Lung (tissue), 12 donors: Measurements from ENCODE around the gene DCTN4. TPM values are rescaled to one million over a fixed set of nuclear protein-coding genes. Genes with fewer than 3 reads are reported as not detected.

Experiments
- ATAC-seq: fragments of 200-7000 bp; cut with Tn5 transposase; one replicate; pipeline ENCODE4 v1.9.1; 2020; ENCODE audit warnings: moderate number of reproducible peaks; ENCODE audit not compliant: insufficient read depth, low FRiP score
- DNase-seq, 3 donors: peaks; one replicate each; pipeline ENCODE4 v3.0.0-alpha.2; 2013 to 2017
- H3K27ac ChIP-seq, 2 donors: one replicate each; pipeline ENCODE4 v1.5.1; 2013; ENCODE audit warnings: mild to moderate bottlenecking in 2 of 2, moderate library complexity in 2 of 2, control low read depth in 1 of 2, inconsistent platforms in 1 of 2, low read depth in 1 of 2, low read length in 1 of 2
- H3K27me3 ChIP-seq, 3 donors: one replicate each; pipeline ENCODE4 v1.5.1; 2013; ENCODE audit warnings: low read length in 2 of 3; ENCODE audit not compliant: control insufficient read depth in 3 of 3, insufficient read depth in 3 of 3
- H3K36me3 ChIP-seq, 4 donors: one replicate each; pipeline ENCODE4 v1.5.1; 2013; ENCODE audit warnings: low read length in 4 of 4, mild to moderate bottlenecking in 1 of 4, moderate library complexity in 1 of 4; ENCODE audit not compliant: control insufficient read depth in 4 of 4, insufficient read depth in 4 of 4
- H3K4me1 ChIP-seq, 5 donors: one replicate each; pipeline ENCODE4 v1.5.1; 2013; ENCODE audit warnings: low read length in 5 of 5, mild to moderate bottlenecking in 2 of 5, moderate library complexity in 1 of 5; ENCODE audit not compliant: control insufficient read depth in 5 of 5, insufficient read depth in 5 of 5
- H3K4me3 ChIP-seq: one replicate; pipeline ENCODE4 v1.5.1; 2013; ENCODE audit warnings: mild to moderate bottlenecking, control low read depth, moderate library complexity
- H3K9ac ChIP-seq, 2 donors: one replicate each; pipeline ENCODE4 v1.5.1; 2013; ENCODE audit warnings: low read length in 2 of 2, control low read depth in 1 of 2; ENCODE audit not compliant: insufficient read depth in 1 of 2
- H3K9me3 ChIP-seq, 4 donors: one replicate each; pipeline ENCODE4 v1.5.1; 2013; ENCODE audit warnings: low read length in 3 of 4, mild to moderate bottlenecking in 1 of 4, moderate library complexity in 1 of 4; ENCODE audit not compliant: control insufficient read depth in 4 of 4, insufficient read depth in 3 of 4
- CTCF ChIP-seq: IDR thresholded peaks from 2 replicates; pipeline ENCODE4 v1.5.1; 2012; ENCODE audit warnings: mild to moderate bottlenecking; ENCODE audit errors: control extremely low read depth, extremely low read depth
- WGBS, 2 donors: extraction: QIAGEN DNeasy Blood & Tissue Kit; methylation state at CpG; one replicate each; pipeline ENCODE4 v1.1.7; 2013; 5-methylcytosine and 5-hydroxymethylcytosine counted together
- polyA plus RNA-seq, 2 donors: library from polyadenylated mRNA; stranded (reverse); fragments of 200-250 nt; gene quantifications; one replicate each; pipeline ENCODE4 v1.2.1, GENCODE V29; 2013
- total RNA-seq, 2 donors: library from RNA; depleted of rRNA in 1 of 2; stranded (reverse); fragments of >200 nt in 1 of 2; gene quantifications; one replicate each; pipeline ENCODE4 v1.2.1, GENCODE V29; 2014 to 2021
- donor health status: control.
- donor health status: control.
- donor health status: Bipolar disorder and iron deficiency.
- donor health status: healthy.
- donor health status: DM: yes; HTN: yes; CAD: no.

DCTN4 gene
- total and polyA plus RNA-seq, 4 donors: 21.2 to 105 (median 48.1) TPM

DNA sequence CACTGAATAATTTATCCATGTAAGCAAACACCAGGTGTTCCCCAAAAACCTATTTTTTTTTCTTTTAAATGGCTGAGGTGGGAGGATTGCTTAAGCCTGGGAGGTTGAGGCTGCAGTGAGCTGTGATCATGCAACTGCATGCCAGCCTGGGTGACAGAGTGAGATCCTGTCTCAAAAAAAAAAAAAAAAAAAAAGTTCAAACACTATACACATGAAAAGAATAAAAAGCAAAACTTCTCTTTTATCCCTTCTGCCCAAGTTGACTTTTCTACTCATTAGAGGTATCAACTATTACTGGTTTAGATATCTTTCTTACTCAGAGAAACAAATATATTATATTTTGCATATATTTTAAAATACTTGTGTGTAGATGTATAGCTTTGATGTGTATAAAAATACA is 17.8 kb downstream of the DCTN4 start:
- no peaks in the 10 kb centered on the region for H3K9me3 ChIP-seq
- no peak overlapping the region for H3K27ac ChIP-seq
- no peaks in the 10 kb centered on the region for H3K27me3 ChIP-seq
- ATAC-seq (no peak), DNase-seq (no peak)
- no peak for TF ChIP-seq CTCF
- H3K9ac ChIP-seq: no peak overlapping the region
- peaks cover 0 to 2% (median 0%) of the 10 kb centered on the region in 5 donors for H3K4me1 ChIP-seq
- no peak overlapping the region for H3K4me3 ChIP-seq
- peaks cover 0 to 22% (median 11%) of the 10 kb centered on the region in 4 donors for H3K36me3 ChIP-seq

GRCh38 chr5:150738862-150739261 is 20.0 kb downstream of the DCTN4 start:
- 94 to 96% methylated on average over 7 of the region's 7 CpGs for WGBS, 2 donors
- Histone ChIP-seq H3K36me3 (peaks cover 2 to 41% (median 16%) of the 10 kb centered on the region in 4 donors), H3K27me3 (no peaks in the 10 kb centered on the region), H3K4me3 (no peak overlapping the region), H3K27ac (no peak overlapping the region), H3K4me1 (peaks cover 0 to 3% (median 0%) of the 10 kb centered on the region in 5 donors), H3K9ac (no peak overlapping the region), H3K9me3 (peaks cover 0 to 4% (median 0%) of the 10 kb centered on the region in 4 donors)
- DNase-seq (no peak), ATAC-seq (no peak)
- TF ChIP-seq CTCF: no peak

DNA sequence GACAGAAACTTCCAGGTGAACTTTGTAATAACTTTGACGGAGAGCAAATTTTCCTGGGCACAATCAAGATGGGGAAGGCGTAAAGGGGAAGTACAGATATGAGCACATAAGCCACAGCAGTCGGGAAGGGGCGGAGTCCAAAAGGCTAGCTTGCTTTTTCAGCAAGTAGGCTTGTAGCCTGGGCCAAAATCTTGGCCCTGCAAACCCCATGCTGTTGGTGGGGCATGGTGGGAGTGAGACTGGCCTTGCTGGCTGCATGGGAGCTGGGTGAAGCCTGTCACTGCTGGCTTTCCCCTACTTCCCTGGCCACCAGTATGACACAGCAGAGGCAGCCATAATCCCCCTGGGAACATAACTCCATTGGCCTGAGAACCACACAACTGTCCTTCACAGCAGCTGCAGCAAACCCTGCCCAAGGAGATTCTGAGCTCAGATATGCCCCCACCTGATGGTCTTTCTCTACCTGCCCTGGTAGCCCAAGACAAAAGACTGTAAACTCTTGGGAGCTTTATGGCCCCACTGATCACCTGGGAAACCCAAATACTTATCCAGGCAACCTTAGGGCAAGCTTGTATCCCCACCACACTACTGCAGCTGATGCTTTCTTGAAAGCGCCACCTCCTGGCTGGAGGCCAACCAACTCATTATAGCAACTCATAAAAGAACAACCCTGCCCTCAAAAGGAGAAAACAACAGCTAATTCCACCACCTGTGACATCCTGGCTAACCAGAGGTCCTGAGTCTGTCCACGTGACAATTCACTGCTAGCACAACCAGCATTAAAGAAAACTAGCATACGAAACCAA is 24.0 kb downstream of the DCTN4 start:
- TF ChIP-seq CTCF: no peak
- H3K27ac ChIP-seq: peak overlapping the region in 1 of 2 donors; percentile 49
- peaks cover 5 to 44% (median 32%) of the 10 kb centered on the region in 4 donors for H3K36me3 ChIP-seq
- no peak overlapping the region for H3K4me3 ChIP-seq
- 54 to 82% methylated on average over 7 of the region's 7 CpGs for WGBS, 2 donors
- H3K27me3 ChIP-seq: no peaks in the 10 kb centered on the region
- DNase-seq: no peak
- ATAC-seq: no peak
- peaks cover 0 to 4% (median 0%) of the 10 kb centered on the region in 4 donors for H3K9me3 ChIP-seq
- no peak overlapping the region for H3K9ac ChIP-seq
- H3K4me1 ChIP-seq: peaks cover 0 to 3% (median 0%) of the 10 kb centered on the region in 5 donors
